Measurements from ENCODE around the gene KDM4C.

The KDM4C gene

GRCh38 chr9:7105095-7105494, 347.3 kb downstream of the KDM4C start:
- H3K36me3 ChIP-seq = peaks cover 8 to 32% (median 14%) of the 10 kb centered on the region in 3 donors
- no peak overlapping the region for H3K4me3 ChIP-seq
- no peak for DNase-seq
- intact Hi-C loops (cut with DNase I; ENCODE audit: low total_unique reads) = no loop called here
- H3K4me1 ChIP-seq = no peaks in the 10 kb centered on the region
- H3K27ac ChIP-seq = no peak overlapping the region
- H3K27me3 ChIP-seq = no peaks in the 10 kb centered on the region
- no peak for TF ChIP-seq CTCF (IDR thresholded peaks at IDR 0.05)
- H3K9me3 ChIP-seq = no peaks in the 10 kb centered on the region

GRCh38 chr9:7108936-7109335, 351.2 kb downstream of the KDM4C start:
- no peak for DNase-seq
- intact Hi-C loops (cut with DNase I; ENCODE audit: low total_unique reads) = no loop called here
- no peak for TF ChIP-seq CTCF (IDR thresholded peaks at IDR 0.05)

GRCh38 chr9:7111413-7111812, 353.6 kb downstream of the KDM4C start:
- intact Hi-C loops (cut with DNase I; ENCODE audit: low total_unique reads) = no loop called here
- H3K36me3 ChIP-seq = peaks cover 0 to 9% (median 0%) of the 10 kb centered on the region in 3 donors
- no peak overlapping the region for H3K4me3 ChIP-seq
- H3K27ac ChIP-seq = no peak overlapping the region
- TF ChIP-seq CTCF (IDR thresholded peaks at IDR 0.05) = no peak
- no peaks in the 10 kb centered on the region for H3K4me1 ChIP-seq
- no peaks in the 10 kb centered on the region for H3K27me3 ChIP-seq
- DNase-seq = no peak
- H3K9me3 ChIP-seq = no peaks in the 10 kb centered on the region

More at GRCh38 chr9:7108936-7109335, 351.2 kb downstream of the KDM4C start:
- no peak overlapping the region for H3K27ac ChIP-seq
- H3K9me3 ChIP-seq = no peaks in the 10 kb centered on the region
- no peaks in the 10 kb centered on the region for H3K4me1 ChIP-seq
- no peaks in the 10 kb centered on the region for H3K27me3 ChIP-seq
- no peak overlapping the region for H3K4me3 ChIP-seq
- peaks cover 2 to 24% (median 8%) of the 10 kb centered on the region in 3 donors for H3K36me3 ChIP-seq

- no peak for DNase-seq
- Histone ChIP-seq H3K4me3 (no peak overlapping the region), H3K27ac (no peak overlapping the region), H3K27me3 (no peaks in the 10 kb centered on the region), H3K36me3 (no peaks in the 10 kb centered on the region), H3K9me3 (no peaks in the 10 kb centered on the region), H3K4me1 (no peaks in the 10 kb centered on the region)
- intact Hi-C loops (cut with DNase I; ENCODE audit: low total_unique reads) = no loop called here
- TF ChIP-seq CTCF (IDR thresholded peaks at IDR 0.05) = no peak
Measured at GRCh38 chr9:7115606-7116005, 357.8 kb downstream of the KDM4C start.

- Histone ChIP-seq H3K36me3 (no peaks in the 10 kb centered on the region), H3K4me1 (no peaks in the 10 kb centered on the region), H3K27me3 (no peaks in the 10 kb centered on the region), H3K4me3 (no peak overlapping the region), H3K27ac (no peak overlapping the region), H3K9me3 (no peaks in the 10 kb centered on the region)
- no peak for TF ChIP-seq CTCF (IDR thresholded peaks at IDR 0.05)
- intact Hi-C loops (cut with DNase I; ENCODE audit: low total_unique reads) = no loop called here
- DNase-seq = no peak
Measured at GRCh38 chr9:7117676-7118561, 360.1 kb downstream of the KDM4C start.
